Tibial nerve (tissue), 4 donors: ENCODE measurements around the gene SOX1. TPM values are rescaled to one million over a fixed set of nuclear protein-coding genes. Genes with fewer than 3 reads are reported as not detected.

ENCODE experiments used
- DNase-seq, 2 donors: peaks; one replicate each; pipeline ENCODE4 v3.0.0-alpha.2; 2019; ENCODE audit warnings: low spot score in 2 of 2
- H3K27ac ChIP-seq, 4 donors: fragments of 200-600 bp; sonication (generic) in 3 of 4; one replicate each; pipeline ENCODE4 v1.5.1; 2017 to 2019; ENCODE audit warnings: mild to moderate bottlenecking in 1 of 4
- H3K27me3 ChIP-seq, 2 donors: fragments of 200-600 bp; sonication (generic) in 1 of 2; one replicate each; pipeline versions ENCODE4 v1.5.1 to v1.6.0; 2017 to 2019
- H3K36me3 ChIP-seq, 3 donors: fragments of 200-600 bp; sonication (generic); one replicate each; pipeline ENCODE4 v1.5.1; 2018 to 2019
- H3K4me1 ChIP-seq, 4 donors: fragments of 200-600 bp; sonication (generic) in 3 of 4; one replicate each; pipeline ENCODE4 v1.5.1; 2017 to 2019
- H3K4me3 ChIP-seq, 4 donors: fragments of 200-600 bp; sonication (generic) in 3 of 4; one replicate each; pipeline ENCODE4 v1.5.1; 2017 to 2019; ENCODE audit warnings: mild to moderate bottlenecking in 1 of 4, moderate library complexity in 1 of 4
- H3K9me3 ChIP-seq, 4 donors: fragments of 200-600 bp; sonication (generic) in 3 of 4; one replicate each; pipeline ENCODE4 v1.5.1; 2017 to 2019
- CTCF ChIP-seq, 5 experiments: fragments of 200-600 bp in 3 of 5; fragments of 450-650 bp in 2 of 5; sonication (generic) in 3 of 5; IDR thresholded peaks; one replicate each; pipeline ENCODE4 v1.5.1; 2016 to 2019; ENCODE audit warnings: antibody characterized with exemption in 5 of 5, mild to moderate bottlenecking in 3 of 5, moderate library complexity in 2 of 5
- EP300 ChIP-seq, 2 donors: sonication (generic); formaldehyde crosslinking; IDR thresholded peaks; one replicate each; pipeline ENCODE4 v1.6.1; 2017; ENCODE audit warnings: antibody characterized with exemption in 2 of 2, mild to moderate bottlenecking in 1 of 2
- POLR2A ChIP-seq, 2 donors: fragments of 450-650 bp; IDR thresholded peaks; one replicate each; pipeline ENCODE4 v1.6.1; 2017; ENCODE audit warnings: antibody characterized with exemption in 2 of 2, mild to moderate bottlenecking in 2 of 2, moderate library complexity in 2 of 2
- WGBS, 2 donors: methylation state at CpG; one replicate each; pipeline ENCODE4 v1.1.5; 2018; 5-methylcytosine and 5-hydroxymethylcytosine counted together
- total RNA-seq, 4 donors: library from RNA; depleted of rRNA; stranded (reverse); fragments of >200 nt; gene quantifications; one replicate each; pipeline ENCODE4 v1.1.0, GENCODE V29; 2016

The SOX1 gene
- total RNA-seq, 4 donors from 2014 or later = not detected

- 21 to 24% methylated on average over 23 to 28 of the region's 31 CpGs for WGBS, 2 donors
- Histone ChIP-seq H3K4me1 (peaks cover 0 to 50% (median 15%) of the 10 kb centered on the region in 4 donors), H3K36me3 (no peaks in the 10 kb centered on the region), H3K9me3 (no peaks in the 10 kb centered on the region), H3K27me3 (peaks cover 0 to 90% of the 10 kb centered on the region in 2 donors), H3K27ac (no peak overlapping the region), H3K4me3 (no peak overlapping the region)
- no peak for DNase-seq
- no peak for TF ChIP-seq CTCF (IDR thresholded peaks at IDR 0.05)
- TF ChIP-seq POLR2A (IDR thresholded peaks at IDR 0.05) = no peak
- no peak for TF ChIP-seq EP300 (IDR thresholded peaks at IDR 0.05)
Measured at GRCh38 chr13:112053167-112053743, 13.7 kb upstream of the SOX1 start.

DNA sequence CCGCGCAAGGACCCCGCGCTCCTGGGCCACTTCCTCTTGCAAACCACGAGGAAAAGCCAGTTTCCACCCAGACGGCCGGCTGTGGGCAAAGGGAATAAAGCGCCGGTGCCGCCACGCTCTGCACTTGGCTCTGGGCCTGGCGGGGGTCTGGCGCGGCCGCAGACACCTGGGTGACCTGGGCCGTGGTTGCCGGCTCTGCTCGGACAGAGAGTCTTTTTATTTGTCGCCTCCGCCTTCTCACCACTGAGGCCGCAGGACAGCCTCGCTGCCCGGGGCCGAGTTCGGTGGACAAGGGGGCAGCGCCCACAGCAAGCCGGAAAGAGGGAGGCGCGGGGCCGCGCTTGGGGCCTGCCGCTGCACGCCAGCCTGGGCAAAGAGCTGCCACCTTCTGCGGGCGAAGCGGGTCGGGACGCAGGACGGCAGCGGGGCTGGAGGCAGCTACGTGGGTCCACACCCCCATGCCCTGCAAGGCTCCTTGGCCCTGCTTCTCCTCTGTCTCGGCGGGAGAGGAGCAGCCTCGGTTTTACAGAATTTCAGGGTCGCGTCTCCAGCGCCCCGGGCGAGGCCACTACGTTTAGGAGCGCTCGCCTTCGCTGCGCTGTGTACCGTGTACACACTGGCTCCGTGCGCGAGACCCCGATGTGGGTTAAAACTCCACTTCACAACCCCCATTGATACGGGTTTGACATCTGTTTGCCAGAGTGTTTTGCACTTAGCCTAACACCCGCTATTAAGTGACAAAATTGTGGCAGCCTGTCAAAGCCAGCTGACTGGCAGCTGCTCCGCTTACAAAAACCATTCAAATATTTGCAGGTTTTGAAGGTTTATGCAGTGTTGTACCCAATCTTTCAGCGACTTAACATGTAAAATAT lies 13.0 kb upstream of the SOX1 start:
- Histone ChIP-seq H3K27ac (no peak overlapping the region), H3K4me1 (peaks cover 0 to 50% (median 15%) of the 10 kb centered on the region in 4 donors), H3K9me3 (no peaks in the 10 kb centered on the region), H3K27me3 (peaks cover 0 to 90% of the 10 kb centered on the region in 2 donors), H3K4me3 (no peak overlapping the region), H3K36me3 (no peaks in the 10 kb centered on the region)
- WGBS, 2 donors = 2 to 5% methylated on average over 39 to 51 of the region's 63 CpGs
- TF ChIP-seq POLR2A (IDR thresholded peaks at IDR 0.05) (no peak), CTCF (IDR thresholded peaks at IDR 0.05) (no peak), EP300 (IDR thresholded peaks at IDR 0.05) (no peak)
- DNase-seq = no peak

DNA sequence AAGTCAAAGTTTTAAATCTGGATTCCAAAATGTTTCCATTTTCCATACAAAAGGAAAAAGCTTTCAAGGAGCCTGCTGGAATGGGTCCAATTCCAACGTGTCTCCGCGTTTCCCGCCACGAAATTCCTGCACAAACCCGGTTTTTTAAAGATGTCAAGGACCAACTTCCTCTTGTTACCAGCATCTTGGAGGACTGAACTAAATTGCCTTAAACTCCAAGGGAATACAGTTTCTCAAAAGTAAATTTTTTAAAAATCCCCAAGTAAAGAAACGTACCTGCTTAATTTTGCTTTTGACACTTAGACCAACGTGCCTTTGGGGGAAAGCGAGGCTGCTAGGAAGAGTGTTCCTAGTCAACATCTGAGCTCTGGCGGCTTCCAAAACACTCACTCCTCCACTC lies 12.3 kb upstream of the SOX1 start:
- Histone ChIP-seq H3K4me1 (peaks cover 0 to 50% (median 15%) of the 10 kb centered on the region in 4 donors), H3K36me3 (no peaks in the 10 kb centered on the region), H3K4me3 (no peak overlapping the region), H3K9me3 (no peaks in the 10 kb centered on the region), H3K27me3 (peaks cover 0 to 94% of the 10 kb centered on the region in 2 donors), H3K27ac (no peak overlapping the region)
- no peak for DNase-seq
- 6 to 8% methylated on average over 10 of the region's 10 CpGs for WGBS, 2 donors
- TF ChIP-seq EP300 (IDR thresholded peaks at IDR 0.05) = no peak
- no peak for TF ChIP-seq CTCF (IDR thresholded peaks at IDR 0.05)
- TF ChIP-seq POLR2A (IDR thresholded peaks at IDR 0.05) = no peak

DNA sequence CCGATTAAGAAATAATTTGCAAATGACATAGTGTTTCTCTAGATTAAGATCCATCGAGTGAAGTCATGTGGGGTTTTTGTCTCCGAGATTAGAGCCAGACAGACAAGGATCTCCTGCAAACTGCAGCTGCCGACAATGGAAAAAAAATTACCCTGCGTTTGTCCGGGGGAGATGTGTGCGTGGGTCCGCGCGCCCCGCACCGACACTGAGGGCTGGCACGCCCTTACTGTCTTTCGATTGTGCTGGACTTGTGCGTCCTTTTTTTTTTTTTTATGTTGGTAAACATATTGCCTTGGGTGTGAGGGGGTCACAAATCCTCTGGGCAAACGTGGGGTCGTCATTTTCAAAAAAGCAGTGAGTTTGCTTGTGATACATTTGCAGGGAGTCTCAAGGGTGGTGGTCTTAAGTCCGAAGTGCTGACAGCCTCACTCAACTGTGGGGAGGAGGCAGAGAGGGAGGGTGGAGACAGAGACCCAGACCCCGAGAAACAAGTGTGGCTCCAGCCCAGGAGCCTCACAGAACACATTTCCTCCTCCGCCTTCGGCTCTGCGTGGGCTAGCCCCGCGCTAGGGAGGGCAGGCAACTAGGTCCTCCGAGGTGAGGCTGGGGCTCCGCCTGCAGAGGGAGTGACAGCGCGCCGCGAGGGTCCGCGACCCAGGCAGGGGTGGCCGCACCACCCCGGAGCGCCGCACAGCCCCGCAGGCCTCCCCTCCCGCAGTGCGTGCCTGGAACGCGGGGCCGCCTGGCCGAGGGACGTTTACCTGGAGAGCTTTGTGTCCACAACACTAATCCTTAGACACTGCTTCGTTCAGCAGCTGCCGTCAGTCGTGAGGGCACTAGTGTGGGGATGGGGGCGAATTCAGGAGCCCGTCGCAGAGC lies 11.7 kb upstream of the SOX1 start:
- 4 to 8% methylated on average over 24 to 47 of the region's 50 CpGs for WGBS, 2 donors
- Histone ChIP-seq H3K27ac (no peak overlapping the region), H3K36me3 (no peaks in the 10 kb centered on the region), H3K4me1 (peaks cover 0 to 50% (median 15%) of the 10 kb centered on the region in 4 donors), H3K4me3 (no peak overlapping the region), H3K9me3 (no peaks in the 10 kb centered on the region), H3K27me3 (peaks cover 0 to 94% of the 10 kb centered on the region in 2 donors)
- no peak for DNase-seq
- TF ChIP-seq EP300 (IDR thresholded peaks at IDR 0.05) = no peak
- no peak for TF ChIP-seq CTCF (IDR thresholded peaks at IDR 0.05)
- TF ChIP-seq POLR2A (IDR thresholded peaks at IDR 0.05) = no peak
